Fibroblast of mammary gland (primary cell): Measurements from ENCODE around the gene MLC1.

Experiments used
- DNase-seq: peaks from one replicate; pipeline ENCODE4 v3.0.0-alpha.2; 2010; ENCODE audit warnings: low read depth
- H3K4me3 ChIP-seq: 2 replicates; pipeline ENCODE4 v1.5.1; 2011; ENCODE audit warnings: low read depth, mild to moderate bottlenecking, low read length, moderate library complexity; ENCODE audit not compliant: control insufficient read depth
- TF ChIP-seq, protein P1 (sequence below): conservative IDR thresholded peaks from 2 replicates; pipeline ENCODE4 v1.5.1; 2011; ENCODE audit warnings: low read depth, low read length, inconsistent platforms; ENCODE audit not compliant: control insufficient read depth, insufficient read depth

The MLC1 gene

DNA sequence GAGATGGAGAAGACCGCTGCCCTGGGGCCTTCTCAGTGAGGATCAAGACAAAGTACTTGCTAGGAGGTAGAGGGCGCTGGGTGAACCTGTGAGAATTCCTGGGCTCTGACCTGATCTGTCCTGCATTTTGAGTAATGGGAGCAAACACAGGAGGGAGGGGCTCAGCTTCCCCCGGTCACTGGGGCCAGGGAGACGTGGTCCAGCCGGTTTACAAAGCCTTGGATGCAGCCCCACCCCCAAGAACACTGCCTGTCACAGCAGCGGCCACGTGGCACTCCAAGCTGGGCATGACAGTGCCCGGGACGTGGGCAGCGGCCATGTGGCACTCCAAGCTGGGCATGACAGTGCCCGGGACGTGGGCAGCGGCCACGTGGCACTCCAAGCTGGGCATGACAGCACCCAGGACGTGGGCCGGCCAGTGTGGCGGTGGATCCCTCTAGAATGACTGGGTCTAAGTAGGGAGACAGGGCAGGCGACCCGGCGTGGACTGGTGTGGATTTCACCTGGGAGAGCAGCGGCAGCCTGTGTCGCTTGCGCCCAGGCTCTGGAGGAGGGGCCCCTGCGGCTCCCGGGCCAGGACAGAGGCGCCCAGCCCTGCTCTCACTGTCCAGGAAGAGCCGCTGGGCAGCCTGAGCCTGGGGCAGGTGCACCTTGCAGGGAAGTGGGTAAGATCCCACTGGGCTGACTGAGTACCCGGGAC is 24.6 kb downstream of the MLC1 start:
- no peak overlapping the region for H3K4me3 ChIP-seq
- no peak for DNase-seq
- TF ChIP-seq, protein P1, sequence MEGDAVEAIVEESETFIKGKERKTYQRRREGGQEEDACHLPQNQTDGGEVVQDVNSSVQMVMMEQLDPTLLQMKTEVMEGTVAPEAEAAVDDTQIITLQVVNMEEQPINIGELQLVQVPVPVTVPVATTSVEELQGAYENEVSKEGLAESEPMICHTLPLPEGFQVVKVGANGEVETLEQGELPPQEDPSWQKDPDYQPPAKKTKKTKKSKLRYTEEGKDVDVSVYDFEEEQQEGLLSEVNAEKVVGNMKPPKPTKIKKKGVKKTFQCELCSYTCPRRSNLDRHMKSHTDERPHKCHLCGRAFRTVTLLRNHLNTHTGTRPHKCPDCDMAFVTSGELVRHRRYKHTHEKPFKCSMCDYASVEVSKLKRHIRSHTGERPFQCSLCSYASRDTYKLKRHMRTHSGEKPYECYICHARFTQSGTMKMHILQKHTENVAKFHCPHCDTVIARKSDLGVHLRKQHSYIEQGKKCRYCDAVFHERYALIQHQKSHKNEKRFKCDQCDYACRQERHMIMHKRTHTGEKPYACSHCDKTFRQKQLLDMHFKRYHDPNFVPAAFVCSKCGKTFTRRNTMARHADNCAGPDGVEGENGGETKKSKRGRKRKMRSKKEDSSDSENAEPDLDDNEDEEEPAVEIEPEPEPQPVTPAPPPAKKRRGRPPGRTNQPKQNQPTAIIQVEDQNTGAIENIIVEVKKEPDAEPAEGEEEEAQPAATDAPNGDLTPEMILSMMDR: no peak

DNA sequence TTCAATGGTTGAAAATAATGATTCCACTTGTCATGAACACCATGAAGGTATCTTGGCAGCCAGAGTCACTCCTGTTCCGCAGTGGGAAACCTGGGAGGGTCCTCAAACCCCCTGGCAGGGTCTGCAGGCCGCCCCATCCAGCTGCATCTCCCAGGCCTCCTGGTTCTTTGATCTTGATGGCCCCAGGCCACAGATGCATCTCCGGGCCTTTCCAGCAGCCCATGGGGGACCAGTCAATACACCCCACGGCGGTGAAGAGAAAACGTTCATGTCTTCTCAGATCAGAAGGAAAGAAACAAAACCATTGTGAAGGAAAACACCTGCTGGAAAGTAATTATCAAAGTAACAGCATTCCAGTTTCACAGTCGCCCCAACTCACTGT is 25.4 kb downstream of the MLC1 start:
- no peak overlapping the region for H3K4me3 ChIP-seq
- TF ChIP-seq, protein P1: no peak
- no peak for DNase-seq

DNA sequence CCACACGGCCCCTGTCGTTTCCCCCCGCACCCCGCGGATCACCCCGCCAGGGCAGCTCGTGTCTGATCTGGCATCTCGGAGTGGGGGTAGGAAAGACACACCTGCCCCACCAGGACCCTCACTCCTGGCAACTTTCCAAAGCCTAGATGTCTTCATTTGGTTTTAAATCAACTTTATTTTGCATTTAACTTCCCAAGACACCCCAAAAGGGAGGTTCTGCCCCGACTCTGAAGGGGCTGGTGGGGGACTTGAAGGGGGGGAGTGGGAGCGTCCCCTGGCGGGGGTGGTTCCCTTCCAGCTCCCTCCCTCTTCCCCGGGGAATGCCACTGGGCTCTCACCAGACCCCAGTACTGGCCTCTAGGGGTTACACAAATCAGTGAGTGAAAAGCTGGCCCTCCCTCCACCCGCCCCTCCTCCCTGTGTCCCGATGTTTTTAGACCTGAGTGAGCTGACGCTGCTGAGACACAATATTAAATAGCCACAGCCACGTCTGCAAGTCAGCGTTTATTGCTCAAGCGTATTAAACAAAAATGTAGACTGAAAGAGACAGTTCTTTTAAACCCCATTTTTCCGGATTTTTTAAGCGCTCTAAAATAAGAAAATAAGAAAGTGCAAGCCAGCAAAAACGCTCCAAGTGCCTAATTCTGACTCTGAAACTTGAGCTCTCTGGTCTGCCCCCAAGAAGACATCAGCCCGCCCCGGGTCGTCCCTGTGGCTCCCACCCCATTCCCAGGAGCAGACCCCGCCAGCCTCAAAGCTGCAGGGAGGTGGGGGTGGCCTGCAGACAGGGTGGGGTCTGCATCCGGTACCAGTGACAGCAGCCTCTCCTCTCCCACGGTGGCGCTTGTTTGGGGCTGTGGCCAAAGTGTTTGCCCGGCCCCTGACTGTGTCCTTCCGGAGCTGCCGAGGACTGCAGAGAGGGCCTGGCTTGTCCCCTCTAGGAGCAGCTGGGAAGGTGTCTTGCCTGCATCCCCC is 26.0 kb downstream of the MLC1 start:
- TF ChIP-seq, protein P1: no peak
- DNase-seq: peak; percentile 19
- no peak overlapping the region for H3K4me3 ChIP-seq

DNA sequence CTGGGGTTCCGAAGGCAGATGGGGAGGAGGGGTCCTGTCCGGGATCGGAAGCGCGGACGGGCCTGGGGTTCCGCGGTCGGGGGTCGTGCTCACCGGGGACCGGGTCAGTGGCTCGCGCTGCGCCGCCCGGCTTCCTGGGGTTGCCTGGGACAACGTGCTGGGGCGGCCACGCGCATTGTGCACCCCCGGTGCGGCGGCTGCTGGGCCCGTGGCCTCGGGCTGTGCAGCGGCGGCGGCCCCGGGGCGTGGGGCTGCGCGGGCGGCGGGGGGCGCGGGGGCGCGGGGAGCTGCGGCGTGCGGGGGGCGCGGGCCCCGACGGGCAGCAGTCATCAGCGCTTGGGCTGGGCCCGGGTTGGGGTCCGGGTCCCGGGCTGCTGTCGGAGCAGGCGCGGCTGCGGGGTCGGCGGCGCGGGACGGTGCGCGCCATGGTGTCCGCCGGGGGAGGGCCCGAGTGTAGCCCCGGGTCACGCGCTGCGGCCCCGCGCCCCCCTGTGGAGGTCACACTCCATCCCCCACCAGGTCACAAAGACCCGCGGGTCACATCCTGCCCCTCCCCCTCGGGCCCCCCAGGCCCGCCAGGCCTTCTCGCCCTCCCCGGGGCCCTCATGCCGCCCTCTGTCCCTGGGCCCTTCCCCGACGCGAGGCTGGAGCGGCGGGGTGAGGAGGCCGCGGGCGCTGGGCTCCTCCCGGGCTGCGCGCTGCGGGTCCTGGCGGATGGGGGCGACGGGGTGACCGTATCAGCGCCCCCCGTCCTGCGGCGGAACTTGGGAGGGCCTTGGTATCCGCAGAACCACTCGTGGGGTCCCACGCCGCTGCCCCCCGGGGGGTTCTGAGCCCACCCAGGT is 26.9 kb downstream of the MLC1 start, which contains the start of gene TTLL8:
TSS of gene TTLL8 (minus strand) at position 238 of the 845 bp plus-strand sequence.
- DNase-seq: no peak
- no peak within 1 kb of the TSS for H3K4me3 ChIP-seq
- TF ChIP-seq, protein P1: no peak

DNA sequence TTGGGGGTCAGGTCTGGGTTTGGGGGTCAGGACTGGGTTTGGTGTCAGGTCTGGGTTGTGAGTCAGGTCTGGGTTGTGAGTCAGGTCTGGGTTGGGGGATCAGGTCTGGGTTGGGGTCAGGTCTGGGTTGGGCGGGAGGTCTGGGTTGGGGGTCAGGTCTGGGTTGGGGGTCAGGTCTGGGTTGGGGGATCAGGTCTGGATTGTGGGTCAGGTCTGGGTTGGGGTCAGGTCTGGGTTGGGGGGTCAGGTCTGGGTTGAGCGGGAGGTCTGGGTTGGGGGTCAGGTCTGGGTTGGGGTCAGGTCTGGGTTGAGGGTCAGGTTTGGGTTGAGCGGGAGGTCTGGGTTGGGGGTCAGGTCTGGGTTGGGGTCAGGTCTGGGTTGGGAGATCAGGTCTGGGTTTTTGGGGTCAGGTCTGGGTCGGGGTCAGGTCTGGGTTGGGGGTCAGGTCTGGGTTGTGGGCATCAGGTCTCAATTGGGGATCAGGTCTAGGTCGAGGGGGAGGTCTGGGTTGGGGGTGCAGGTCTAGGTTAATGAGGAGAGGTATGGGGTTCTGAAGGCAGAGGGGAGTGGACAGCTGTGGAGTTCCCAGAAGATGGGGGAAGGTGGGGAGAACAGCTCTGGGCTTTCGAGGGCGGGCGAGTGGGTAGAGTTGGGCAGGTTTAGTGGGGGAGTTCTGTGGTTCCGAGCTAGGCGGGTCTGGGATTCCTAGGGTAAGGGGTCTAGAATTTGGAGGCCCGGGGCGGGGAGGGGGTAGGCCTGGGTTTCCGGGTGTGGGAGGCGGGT is 27.8 kb downstream of the MLC1 start:
- no peak overlapping the region for H3K4me3 ChIP-seq
- no peak for DNase-seq
- TF ChIP-seq, protein P1: no peak
